NOMO-1 (cell line): Measurements from ENCODE around the gene LPGAT1.
A peak's percentile ranks its signal among the peaks of the same experiment; 100 is the strongest.

ENCODE experiments used
- DNase-seq, 2 experiments: peaks; one replicate each; lab custom pipeline; 2025; ENCODE audit not compliant: unreplicated experiment in 2 of 2; lab: John Stamatoyannopoulos, UW

LPGAT1 gene

DNA sequence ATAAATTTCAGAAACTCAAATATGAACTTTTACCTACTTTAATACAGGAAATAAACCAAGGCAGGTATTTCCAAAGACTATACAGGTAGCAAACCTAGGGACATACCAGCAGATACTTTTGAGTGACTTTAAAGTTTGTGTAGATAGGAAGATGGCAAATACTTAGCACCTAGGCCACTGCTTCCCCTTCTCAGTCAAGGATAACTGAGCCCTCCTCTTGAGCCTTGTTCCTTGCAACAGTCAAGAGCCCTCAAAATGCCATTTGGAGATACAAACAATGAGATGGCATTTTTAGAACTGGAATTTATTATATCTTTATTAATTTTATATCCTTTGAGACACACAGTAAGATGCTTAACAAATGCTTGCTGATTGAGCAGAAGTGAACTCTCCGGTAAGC, 65.9 kb downstream of the LPGAT1 start:
- no peak for DNase-seq

DNA sequence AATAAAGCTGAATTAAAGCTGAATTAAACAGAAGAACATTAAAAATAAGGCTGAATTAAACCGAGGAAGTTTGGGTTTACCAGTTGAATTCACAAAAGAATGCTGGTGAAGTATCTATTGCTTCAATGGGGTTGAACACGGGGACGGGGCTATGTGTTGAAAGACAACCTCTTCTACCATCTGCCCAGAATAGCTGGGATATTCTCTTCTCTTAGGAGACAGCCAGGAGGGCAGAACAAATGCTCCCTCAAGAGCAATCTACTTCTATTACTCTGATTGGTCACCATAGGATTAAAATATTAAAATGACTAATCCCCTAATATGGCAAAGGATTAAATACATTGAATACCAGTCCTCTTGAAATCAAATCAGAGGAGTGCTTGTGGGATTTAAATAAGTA, 68.4 kb downstream of the LPGAT1 start:
- DNase-seq = no peak

DNA sequence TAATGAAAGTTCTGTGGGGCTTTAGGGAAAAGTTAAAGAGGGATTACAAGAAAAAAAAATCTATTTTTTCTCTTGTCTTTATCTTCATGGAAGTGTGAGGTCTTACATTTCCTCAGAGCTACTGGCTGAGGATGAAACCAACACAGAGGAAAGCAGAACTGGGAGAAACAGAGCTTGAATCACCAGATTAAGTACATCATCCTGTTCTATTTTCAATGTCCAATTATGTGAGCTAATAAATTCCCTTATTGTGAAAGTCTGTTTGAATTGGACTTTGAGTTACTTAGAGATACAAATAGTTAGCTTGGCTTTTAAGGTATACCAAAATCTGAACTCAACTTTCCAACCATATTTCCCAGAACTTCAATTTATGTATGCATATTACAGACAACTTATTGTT, 69.2 kb downstream of the LPGAT1 start:
- peak in 1 of 2 experiments; percentile 27 for DNase-seq

DNA sequence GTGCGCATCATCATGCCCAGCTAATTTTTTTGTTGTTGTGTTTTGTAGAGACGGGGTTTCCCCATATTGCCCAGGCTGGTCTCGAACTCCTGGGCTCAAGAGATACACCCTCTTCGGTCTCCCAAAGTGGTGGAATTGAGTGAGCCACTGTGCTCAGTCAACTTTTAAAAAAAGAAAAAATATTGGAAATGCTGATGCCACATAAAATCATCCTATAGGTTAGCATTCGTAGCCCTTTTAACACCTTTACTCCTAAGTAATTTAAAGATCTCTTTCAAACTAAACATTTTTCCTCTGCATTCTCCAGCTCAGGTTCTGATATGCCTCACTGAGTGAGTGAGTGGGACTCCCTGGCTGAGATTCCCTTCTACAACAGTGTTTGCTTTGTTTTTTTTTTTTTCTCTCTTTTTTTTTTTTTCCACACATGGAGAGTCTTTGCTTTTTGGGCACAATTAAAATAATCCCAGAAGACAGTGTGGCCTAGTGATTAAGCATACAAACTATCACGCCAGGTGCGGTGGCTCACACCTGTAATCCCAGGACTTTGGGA, 74.0 kb downstream of the LPGAT1 start:
- no peak for DNase-seq

DNA sequence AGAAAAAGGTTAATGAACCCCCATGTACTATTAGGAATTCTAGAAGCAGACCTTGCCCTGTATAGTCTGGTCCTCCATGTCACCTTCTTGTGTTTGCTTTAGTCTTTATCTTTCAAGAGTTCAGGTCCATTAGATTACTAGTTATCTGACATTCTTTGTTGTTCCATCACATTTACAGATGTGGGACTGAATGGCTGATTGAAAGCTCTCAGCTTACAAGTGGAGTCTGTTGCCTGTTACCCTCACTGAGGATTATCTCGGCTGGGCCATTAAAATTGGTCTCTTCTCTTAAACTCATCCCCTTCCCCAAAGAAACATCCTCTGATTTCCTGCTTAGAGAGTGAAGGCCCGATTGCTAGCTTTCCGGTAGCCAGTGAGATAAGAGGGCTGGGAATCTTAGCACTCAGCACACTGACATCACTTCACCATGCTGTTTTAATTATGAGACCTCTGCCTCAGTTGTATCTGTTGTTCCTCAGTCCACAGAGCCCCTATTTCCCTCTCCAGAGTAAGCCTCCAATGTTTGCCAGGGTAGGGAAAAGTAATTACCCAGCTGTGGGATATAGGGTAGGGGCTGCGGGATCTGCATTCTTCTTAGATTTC, 76.8 kb downstream of the LPGAT1 start:
- no peak for DNase-seq

DNA sequence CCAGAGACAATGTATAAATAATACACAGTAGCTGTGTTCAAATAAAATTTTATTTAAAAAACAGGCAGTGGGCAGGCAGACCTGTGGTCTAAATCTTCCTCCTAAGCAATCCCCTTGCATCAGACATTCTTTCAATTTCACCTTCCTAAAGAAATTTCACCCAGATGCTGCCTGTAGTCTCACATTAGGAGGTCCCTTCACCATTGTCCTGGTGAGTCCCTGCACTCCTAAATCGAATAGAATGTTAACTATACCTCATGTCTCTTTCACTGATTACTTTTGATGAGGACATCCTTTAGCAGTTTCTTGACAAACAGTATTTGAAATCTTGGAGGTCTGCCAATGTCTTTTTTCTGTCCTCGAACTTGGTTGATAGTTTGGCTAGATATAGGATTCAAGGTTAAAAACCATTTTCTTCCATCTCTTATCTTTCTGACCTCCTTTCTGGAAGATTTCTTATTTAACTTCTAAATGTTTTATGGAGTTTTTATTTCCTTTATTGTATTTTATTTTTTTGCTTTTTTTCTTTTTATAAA, 77.5 kb downstream of the LPGAT1 start:
- DNase-seq = no peak

DNA sequence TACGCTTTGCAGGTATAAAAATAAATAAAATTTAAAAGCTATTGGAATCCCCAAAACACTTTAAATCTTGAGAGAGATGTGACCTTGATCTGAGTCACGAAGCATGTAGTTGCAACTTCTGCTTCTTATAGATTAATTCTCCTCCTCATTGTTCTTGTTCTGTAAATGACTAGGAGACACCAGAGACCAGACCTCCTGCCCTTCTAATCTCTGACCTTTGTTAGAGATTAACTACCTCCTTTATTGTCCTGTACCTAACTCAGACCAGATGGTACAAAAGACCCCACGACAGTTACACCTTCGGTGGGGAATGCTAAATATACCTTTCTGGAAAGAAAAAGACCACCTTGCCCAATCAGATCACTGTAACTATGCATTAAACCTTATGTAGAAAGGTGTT, 78.2 kb downstream of the LPGAT1 start:
- DNase-seq = no peak

DNA sequence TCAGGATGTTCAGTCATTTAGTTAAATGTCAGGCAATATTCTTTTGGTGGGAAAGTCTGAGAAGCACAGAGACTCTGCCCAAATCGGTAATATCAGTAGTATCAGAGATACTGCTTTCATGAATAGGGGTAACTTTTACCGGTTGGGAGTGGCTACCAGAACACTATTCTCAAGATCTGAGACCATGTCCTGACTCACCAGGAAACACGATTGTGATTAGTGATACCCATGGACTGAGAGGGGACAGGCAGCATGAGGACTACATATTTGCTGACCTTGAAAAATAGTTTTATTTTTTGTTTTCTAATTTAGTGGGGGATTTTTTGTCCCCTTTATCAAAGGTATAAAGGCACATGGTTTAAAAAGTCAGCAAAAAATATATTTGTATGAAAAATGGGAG, 79.1 kb downstream of the LPGAT1 start:
- no peak for DNase-seq

DNA sequence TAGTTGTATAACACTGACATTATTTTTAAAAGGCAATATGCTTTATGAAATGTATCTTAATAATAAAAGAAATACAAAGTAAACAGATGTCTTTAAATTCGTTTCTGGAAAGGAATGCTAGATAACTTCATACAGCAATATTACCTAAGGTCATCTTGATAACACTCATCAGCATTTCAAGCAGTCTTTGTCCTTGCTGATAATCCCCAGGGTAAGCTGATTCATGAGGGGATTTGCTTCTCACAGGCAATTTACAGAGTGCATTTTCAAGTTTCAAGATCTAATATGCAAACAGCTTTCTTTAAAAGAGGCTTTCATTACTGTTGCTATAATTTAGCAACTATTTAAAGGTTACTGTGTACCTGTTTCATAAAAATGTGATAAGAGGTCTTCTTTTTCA, 80.0 kb downstream of the LPGAT1 start:
- no peak for DNase-seq

DNA sequence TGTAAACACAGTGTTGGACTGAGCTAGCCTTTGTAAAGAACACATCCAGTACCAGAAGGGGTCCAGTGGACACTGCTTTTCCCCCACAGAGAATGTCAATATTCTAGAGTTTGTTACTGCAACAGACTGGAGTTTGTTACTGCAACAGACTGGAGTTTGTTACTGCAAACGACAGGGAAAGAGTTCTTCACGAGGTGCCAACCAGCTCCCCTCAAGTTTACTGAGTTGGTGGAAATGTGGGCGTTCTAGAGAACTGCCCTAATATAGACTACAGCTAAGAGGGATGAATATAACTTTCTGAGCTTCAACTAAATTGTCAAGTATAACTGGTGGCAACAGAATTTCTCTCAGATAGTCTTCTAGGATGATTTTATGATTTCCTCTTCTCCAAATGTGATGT, 81.3 kb downstream of the LPGAT1 start:
- DNase-seq = no peak

DNA sequence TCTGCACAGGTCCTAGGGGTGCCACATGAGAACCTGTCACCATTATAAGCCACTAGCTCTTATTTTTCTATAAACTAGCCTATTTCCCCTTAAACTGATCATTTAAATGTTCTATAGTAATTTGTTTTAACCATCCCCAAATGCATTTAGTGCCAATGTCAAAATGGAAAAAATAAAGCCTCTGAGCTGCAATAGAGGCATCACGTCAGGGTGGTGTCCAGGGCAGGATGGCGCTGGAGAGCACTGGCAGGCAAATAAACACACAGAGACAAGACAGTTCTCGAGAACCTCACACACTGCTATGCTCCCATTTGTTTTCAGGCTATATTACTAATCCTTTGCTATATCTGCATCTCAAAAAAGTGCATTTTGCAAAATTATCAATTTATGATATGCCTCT, 81.8 kb downstream of the LPGAT1 start:
- DNase-seq = no peak

DNA sequence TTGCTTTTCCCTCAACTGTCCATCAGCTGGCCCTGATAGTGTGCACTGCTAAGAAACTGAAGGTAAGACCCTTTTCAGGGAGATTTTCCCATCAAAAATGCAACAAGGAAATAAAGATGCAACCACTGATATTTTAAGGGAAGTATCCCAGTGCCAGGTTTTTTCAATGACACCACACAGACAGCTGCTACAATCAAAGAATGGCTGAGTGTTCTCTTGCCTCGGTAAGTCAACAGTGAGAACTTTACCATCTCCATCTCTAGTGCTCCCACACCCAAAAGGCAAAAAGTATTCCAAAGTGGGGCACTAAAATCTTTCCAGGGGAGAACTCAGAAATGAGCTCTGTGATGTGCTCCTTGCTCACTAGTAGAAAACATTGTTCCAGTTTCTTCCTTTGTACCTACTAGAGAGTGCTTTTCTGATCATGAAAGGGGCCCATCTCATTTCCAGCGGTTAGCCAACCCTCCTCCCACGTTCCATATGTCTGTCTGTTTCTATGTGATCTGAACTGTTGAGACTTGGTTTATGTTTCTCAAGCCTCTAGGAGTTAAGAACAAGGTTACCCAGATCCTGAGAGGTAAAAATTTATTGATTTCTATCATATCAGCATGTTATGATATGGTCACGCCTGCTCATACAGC, 87.6 kb downstream of the LPGAT1 start:
- no peak for DNase-seq

DNA sequence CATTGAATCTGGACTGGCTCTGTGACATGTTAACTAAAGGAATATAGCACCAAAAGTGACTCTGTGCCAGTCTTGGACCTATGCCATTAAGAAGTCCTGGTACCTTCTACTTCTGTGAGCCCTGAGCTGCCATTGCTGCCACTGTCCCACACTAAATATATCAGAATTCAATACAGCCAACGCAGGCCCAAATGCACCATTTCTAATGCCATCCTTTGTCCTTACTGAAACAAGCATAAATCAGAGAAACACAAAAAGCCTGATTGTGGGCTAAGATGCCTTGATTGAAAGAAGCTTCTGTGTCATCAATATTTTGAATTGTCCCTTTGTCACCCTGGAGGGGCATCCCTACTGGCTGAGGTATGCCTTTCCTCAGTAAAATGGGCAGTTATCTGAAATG, 88.3 kb downstream of the LPGAT1 start:
- no peak for DNase-seq

DNA sequence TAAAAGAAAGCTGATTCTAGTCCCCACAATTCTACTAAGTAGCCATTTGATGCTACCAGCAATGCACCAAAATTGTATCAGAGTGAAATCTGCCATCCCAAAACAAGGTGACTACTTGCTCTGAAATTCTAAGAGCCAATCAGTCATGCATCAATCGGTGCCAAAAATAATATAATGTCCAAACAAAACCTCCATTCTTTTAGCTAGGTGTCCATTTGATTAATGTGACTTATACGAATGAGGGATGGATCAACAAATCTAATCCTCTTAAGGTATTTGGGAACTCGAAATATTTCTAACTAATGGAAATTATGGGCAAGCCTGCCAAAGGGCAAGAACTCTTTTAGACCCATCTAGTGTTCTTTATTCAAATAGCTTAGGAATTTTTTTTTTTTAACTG, 88.8 kb downstream of the LPGAT1 start:
- DNase-seq = no peak

DNA sequence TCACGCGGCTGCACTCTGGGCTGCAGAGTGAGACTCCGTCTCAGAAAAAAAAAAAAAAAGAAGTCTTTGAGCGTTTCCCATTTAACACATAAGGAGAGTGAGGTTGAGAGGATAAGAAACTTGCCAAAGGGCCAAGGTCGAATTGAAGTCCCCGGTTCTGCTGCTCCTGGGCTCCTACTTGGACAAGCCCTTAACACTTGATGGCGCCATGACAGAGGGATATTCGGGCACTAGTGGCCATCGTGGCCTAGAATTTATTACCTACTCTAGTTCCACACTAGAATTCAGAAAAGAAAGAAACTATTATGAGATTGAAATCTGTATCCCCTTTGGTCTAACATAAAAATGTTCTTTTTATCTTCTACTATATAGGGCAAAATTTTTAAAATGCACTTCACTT, 89.4 kb downstream of the LPGAT1 start:
- DNase-seq = no peak

DNA sequence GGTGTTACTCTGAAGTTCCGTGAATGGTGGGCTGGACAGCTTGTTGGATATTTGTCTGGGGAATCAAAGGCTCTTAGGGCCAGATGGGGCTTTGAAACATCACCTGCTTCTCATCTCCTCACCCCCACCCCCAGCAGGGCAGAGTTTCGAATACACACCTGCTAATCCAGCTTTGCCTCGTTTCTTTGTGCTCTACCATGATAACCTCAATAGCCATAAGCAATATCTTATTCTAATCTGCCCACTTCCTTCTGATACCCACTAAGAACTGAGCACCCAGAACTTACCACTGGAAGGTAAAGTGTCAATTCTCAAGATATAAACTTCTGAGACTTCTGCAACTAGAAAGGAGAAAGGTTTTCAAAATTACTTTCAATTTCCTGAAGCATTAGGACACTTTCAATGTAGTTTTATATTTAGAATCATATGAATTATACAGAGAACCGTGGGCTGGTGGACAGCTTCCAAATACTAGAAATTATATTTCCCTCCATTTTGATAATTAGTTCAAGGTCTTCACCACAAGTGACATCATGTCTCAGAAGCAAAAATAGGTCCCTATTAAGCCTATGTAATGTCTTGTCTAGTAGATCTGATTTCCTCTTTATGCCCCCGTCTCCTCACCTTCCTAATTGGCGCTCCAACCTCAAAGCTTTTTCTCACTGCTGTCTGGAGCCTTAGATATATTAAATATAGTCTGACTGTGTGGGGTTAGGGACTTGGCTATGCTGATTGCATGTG, 90.7 kb downstream of the LPGAT1 start:
- DNase-seq = peak in 1 of 2 experiments; percentile 13

DNA sequence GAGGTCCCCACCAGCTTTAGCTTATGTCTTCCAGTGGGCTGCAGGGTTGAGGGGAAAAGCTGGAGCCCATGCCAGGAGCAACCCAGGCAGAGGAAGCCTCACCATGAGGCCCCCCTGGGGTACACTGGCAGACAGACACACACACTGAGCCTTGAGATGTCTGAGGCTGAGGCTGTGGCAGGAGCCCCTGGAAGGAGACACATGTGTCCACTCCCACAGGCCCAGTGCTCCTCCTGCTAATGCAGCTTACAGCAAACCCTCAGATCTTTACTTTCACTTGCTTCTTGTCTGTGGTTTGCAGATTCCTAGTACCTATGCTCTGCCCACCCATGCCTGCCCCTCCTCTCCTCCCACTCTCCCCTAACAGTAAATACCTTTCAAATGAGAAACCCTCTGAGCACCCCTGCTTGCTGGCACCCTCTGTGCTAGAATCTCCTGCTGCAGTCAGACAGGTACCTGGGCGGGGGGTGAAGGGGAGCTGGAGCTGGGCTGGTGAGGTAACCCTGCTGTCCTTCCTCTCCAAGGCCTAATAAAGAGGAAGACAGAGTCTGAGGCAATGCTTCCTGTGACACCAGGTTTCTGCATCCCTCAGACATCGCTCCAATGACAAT, 91.8 kb downstream of the LPGAT1 start:
- DNase-seq = peak in 1 of 2 experiments; percentile 8

DNA sequence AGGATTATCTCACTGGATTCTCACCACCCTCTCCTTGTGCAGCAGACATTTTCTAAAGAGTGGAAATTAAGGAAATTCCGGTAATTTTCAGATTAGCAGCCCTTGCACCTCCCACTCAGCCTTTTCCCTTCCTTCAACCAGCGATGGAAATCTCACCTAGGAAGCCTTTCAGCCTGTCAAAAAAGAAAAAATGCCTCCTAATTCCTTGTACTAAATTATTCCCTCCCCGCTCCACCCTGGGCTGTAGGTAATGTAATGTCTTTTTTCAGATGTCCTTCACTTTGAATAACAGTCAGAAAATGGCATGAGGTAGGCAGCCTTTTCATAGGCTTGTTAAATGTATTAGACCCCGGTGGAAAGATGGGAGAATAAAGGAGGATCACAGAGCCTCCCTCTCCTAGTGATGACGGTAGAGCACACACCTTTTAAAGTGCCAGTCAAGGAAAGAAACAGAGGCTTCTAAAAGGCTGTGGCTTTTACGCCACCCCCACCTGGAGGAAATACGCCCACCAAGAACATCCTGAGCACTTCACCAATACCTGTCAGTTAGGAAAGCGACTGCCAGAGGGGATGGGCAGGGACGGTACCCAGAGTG, 92.4 kb downstream of the LPGAT1 start:
- no peak for DNase-seq

DNA sequence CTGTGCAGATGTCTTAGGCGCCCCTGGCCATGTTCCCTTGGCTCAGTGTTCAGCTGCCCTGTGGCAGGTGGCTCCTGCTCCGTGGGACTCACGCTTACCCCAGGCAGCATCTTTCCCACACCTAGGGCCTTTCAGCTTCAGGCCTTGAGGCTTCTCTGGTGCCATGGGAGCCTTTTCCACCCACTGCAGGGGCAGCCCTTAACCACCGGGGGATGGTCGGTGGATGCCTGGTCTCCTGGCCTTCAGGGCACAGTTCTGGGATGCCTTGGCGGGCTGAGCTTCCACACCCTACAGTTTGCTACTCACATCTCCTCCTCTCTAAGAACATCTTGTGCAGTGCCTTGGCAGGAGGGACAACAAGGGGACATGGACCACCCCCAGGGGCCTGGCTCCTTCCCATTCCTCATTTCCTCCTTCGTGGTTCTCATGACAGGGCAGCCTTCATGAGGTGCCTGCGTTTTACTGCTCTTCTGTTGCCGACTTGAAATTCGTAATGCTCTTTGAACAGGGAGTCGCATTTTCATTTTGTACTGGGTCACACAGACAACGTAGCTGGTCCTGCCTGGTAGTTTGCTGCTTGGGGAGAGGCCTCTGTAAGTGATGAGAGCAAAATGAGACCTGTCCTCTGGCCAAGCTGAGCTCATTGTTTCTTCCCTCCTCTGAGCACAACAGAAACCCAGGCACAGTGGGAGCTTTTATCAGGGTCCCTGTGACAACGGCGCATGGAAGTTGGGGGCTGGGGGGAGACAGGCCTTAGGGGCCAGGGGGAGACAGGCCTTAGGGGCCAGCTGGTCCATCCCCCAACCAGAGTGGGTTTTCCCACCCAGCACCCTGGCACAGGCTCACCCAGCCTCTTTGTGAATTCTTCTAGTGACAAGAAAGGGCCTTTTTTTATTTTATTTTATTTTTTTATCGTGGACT, 93.2 kb downstream of the LPGAT1 start:
- DNase-seq = no peak
